Activated CD4-positive, alpha-beta T cell treated with anti-CD3 and anti-CD28 coated beads, Interleukin-2, Interleukin-4, amounts not matched to agents 100 ng/mL and 50 ng/mL, durations not matched to agents 16 hours and 8 hours (primary cell): Measurements from ENCODE around the gene CRIM1.
"Not testable (repeated sequence)": the region's sequence is repeated elsewhere in the genome, so short reads cannot be mapped to it uniquely, and the experiment has no call there.

ENCODE experiments used
- DNase-seq: peaks from one replicate; pipeline ENCODE4 v3.0.0-alpha.2; 2020; ENCODE audit warnings: low spot score

CRIM1 gene

DNA sequence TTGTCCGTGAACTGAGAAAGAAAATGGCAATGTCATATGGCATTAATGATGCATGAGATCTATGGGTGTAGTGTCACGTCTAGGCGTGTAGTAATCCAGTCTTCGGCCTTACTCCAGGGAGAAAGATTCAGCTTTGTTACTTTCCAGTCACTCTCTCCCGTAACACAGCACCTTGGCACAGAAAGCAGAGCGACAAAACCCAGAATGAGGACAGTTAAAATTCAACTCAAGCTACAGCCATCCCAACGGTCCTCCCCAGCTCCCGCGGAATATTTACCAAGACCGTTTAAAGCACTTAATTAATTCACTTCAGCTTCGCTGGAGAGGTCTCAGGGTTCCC is 797 bp upstream of the CRIM1 start:
- DNase-seq, result no peak

- no peak for DNase-seq
These were observed 316 bp downstream of the CRIM1 start for GRCh38 chr2:36355890-36356297.

DNA sequence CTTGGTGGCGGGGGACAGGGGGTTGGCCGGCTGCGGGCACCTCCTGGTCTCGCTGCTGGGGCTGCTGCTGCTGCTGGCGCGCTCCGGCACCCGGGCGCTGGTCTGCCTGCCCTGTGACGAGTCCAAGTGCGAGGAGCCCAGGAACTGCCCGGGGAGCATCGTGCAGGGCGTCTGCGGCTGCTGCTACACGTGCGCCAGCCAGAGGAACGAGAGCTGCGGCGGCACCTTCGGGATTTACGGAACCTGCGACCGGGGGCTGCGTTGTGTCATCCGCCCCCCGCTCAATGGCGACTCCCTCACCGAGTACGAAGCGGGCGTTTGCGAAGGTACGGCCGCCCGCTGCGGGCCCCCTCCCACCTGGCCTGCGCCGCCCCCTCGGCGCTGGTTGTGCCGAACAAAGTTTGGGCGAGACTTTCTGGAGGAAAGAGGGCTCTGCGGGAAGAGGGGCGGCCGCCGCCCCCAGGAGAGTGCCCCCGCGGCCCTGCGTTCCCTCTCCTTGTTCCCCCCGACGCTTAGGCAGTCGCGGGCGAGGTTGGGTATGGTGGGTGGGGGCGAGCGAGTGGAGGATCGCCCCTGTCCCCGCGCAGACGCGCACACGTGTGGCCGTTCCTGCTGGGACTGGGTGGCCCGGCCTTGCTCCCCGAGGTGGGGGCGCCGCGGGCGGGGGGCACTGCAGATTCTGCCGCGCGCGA is 866 bp downstream of the CRIM1 start:
- DNase-seq, result peak; percentile 39

GRCh38 chr2:36356990-36357846 is 1.6 kb downstream of the CRIM1 start:
- no peak for DNase-seq

- DNase-seq, result no peak
These were observed 2.5 kb downstream of the CRIM1 start for GRCh38 chr2:36357847-36358659.

- no peak for DNase-seq
These were observed 3.5 kb downstream of the CRIM1 start for GRCh38 chr2:36359067-36359466.

DNA sequence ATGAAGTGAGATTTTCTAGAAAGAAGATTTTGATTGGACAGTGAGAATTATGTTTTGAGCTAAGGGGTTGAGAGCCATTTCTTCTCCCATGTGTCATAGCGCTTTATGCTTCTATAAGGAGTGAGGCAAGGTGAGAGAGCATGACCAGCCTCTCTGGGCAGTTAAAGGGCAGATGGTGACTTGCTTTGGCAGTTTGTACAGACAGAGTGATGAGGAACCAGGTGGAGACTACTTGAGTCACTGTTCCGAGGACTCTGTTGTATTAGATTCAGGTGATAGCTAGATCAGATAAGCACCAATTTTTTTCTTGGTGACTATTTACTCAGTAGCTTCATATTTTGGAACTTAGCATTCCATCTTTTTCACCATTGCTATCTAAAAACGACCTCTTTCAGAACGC is 4.5 kb downstream of the CRIM1 start:
- no peak for DNase-seq

DNA sequence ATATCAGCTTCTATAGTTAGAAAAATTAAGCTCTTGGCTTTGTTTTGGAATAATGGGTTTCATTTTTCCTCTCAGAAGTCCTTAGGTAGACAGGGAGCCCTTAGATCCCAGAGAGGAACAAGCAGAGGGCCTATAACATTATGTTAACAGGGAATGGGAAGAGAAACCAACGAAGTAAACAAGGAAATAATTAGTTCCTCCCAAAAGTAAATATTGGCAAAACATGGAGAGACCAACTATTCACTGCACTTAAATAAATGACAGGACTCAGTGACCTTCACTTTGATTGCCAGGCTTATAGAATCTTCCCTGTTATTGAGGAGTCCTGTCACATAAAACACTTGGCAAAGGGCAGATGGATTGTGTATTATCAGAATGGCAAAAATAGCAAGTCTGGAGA is 5.3 kb downstream of the CRIM1 start:
- no peak for DNase-seq

DNA sequence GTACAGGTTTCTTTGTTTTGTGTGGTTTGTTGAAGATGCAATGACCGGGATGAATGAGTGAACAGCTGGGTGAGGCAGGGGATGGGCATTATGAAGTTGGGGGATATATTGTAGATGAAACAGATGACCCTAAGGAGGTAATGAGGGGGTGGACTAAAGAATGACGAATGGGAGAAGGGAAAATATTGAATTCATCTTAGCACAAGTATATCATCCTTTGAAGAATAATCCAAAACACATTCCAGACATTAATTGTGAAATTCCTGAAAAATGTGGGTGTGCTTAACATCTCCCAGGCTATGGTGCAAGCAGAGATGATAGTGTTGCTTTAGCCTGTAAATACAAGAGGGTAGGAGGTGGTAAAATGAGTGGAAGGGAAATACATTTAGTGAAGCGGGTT is 5.8 kb downstream of the CRIM1 start:
- DNase-seq, result no peak

DNA sequence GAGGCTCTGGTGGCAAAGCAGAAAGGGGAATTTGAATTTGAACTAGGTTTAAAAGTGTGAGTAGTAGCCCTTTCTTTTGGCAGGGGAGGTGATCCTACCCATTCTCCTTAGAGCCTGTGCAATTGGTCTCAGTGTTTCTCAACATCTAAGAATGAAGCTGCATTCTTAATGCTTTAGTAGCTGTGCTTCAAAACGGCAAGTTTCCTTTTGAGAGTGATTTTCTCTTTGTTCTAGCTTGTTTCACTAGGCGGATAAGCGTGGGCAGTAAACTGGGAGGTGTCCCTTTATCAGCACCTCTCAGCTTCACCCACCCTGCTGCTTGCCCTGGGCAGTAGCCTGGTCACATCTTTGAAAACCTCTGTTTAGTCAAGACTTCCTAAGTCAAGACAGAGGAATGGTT is 6.7 kb downstream of the CRIM1 start:
- DNase-seq, result no peak

DNA sequence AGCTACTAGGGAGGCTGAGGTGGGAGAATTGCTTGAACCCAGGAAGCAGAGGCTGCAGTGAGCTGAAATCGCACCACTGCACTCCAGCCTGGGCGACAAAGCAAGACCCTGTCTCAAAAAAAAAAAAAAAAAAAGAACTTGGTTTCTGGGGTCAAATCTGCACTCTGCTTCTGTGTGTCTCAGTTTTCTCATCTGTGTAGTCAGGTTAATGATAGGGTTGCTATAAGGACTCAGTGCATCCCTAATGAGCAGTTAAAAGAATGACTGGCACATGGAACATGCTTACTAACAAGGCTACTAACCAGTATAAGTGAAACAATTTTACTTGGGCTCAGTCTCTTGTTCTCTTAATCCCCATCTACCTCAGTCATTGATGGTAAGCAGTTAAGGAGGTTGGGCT is 7.5 kb downstream of the CRIM1 start:
- DNase-seq, result not testable (repeated sequence)

GRCh38 chr2:36366491-36367120 is 11.0 kb downstream of the CRIM1 start:
- no peak for DNase-seq

- no peak for DNase-seq
These were observed 11.9 kb downstream of the CRIM1 start for GRCh38 chr2:36367486-36367885.

- no peak for DNase-seq
These were observed 12.3 kb downstream of the CRIM1 start for GRCh38 chr2:36367895-36368353.

DNA sequence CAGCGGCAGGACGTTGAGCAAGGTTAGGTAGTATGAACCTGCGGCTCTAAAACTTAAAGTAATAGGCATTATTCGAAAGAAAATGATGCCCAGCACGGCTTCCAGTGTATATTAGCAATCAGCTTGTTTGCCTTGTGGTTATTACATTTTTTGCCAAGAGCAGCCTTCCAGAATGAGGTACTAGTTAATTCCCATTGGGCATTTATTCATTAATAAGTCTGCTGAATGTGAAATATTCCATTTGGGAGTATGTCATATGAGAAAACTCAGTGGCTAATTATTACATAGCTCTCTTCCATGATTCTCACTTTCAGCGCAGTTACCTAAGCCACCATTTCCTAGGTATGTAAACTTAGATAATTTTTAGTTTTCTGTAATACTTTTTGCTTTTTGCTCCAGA is 12.9 kb downstream of the CRIM1 start:
- DNase-seq, result no peak

DNA sequence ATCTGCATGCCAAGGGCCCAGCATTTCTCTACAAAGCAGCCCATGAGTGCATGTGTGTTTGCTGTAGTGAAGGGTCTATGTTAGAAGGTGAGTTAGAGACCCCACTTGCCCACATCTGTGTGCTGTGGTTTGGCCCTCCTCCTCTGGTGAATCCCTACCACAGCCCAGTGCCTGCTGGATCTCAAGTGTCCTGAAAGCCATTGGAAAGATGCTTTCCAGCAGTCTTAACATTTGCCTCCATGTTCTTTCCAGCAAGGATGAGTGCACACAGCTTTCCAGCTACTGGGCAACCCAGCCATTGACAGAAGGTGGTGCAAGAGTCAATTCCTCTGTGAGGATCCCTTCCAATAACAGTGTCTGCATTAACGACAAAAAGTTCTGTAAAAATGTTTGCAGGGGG is 13.6 kb downstream of the CRIM1 start:
- no peak for DNase-seq

DNA sequence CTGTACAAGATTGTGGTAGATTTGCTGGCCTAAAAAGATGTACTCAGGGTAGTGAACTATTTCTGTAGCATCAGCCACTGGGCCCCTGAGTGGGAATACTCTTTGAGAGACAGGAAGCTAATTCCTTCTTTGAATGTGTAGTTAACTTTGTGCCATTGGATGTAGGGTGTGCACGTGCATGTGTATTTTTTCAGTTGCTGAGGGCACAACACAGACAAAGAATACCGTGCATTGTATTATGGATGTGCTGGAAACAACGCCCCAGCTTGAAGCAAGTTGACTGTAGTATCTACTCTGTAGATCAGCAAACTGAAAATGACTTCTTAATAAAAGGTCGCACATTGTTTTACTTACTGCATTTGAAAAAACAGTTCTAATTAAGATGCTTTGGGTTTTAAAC is 14.1 kb downstream of the CRIM1 start:
- no peak for DNase-seq

DNA sequence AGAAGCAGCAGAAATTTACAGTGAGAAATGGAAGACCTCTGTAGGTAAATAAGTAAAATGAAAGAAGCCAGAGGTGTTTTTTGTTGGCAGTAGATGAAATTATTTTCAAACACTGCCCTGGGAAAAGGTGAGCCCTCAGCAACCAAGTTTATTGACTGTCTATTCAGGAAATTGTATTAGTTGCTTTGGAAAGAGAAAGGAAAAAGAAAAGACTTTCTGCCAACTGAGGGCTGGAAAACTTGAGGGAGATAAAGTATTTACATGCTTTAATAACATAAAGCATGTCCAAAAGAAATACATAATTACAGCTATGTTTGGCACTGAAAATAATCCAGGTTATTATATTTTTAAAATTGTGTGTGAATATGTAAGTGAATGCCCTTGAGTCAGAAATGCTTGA is 14.7 kb downstream of the CRIM1 start:
- DNase-seq, result no peak

DNA sequence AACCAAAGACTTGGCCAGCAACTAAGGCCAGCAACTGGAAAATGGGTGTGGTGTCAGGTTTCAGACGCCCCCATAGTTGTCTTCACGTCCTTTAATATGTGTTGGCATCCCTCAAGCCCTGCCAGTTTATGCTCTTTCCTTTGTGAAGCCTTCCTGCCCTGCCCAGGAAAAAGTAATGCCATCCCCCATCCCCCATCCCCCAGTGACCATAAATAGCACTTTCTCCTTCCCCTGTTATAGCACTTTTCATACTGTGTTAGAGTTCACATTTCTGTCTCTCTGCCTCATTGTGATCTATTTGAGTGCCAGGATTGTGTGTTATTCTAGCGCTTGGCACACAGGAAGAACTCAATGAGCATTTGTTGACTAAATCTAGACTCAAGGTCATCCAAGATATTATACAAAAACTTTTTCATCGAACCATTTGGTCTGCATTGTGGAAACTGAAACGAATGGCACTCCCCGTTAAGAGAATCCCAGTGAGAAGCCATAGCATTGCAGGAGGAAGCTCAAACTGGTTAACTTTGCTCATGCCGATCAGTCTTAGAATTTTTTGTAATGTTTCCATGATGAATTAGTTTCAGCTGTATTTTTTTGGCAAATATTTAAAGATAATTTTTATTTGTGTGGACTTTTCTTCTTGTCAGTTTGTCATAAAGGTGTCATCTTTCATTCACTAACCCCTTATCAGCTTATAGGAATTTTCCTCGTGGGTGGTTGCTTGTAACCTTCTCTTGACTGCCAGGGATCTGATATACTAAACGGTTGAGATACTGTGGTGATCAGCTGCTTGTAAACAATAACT is 15.7 kb downstream of the CRIM1 start:
- no peak for DNase-seq

DNA sequence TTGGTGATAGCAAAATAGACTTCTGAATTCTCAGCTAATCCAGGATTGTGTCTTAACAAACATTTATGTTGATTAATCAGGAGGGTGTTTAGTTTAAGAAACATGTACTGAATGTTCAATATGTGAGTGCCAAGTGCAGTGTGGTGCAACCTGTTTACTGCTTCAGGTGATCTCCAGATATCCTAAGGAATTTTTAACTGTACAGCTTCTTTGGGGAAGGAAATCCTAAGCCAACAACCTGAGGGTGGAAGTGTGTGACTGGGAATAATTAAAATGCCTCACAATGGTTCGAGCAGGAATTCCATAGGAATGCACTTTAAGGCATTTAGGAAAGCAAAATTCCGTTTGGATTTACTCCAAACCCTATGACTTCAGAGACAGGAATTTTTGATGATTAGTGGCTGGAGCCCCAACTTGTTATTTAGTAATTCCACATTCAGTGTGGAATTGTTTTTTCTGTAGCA is 16.4 kb downstream of the CRIM1 start:
- no peak for DNase-seq
